ENCODE results near the gene SRSF3.

Gene SRSF3

GRCh38 chr6:36623547-36624459, 29.6 kb downstream of the SRSF3 start:
- TF ChIP-seq GATA3 (IDR thresholded peaks at IDR 0.05; ENCODE audit: low read depth, low read length) (no peak), GATA2 (IDR thresholded peaks at IDR 0.05; ENCODE audit: low read depth, low read length) (no peak)

- TF ChIP-seq GATA2 (IDR thresholded peaks at IDR 0.05; ENCODE audit: low read depth, low read length), result no peak
- no peak for TF ChIP-seq GATA3 (IDR thresholded peaks at IDR 0.05; ENCODE audit: low read depth, low read length)
Observed at GRCh38 chr6:36624461-36625157, 30.4 kb downstream of the SRSF3 start.

GRCh38 chr6:36625158-36625919, 31.2 kb downstream of the SRSF3 start:
- TF ChIP-seq GATA2 (IDR thresholded peaks at IDR 0.05; ENCODE audit: low read depth, low read length) (no peak), GATA3 (IDR thresholded peaks at IDR 0.05; ENCODE audit: low read depth, low read length) (no peak)

- TF ChIP-seq GATA2 (IDR thresholded peaks at IDR 0.05; ENCODE audit: low read depth, low read length) (no peak), GATA3 (IDR thresholded peaks at IDR 0.05; ENCODE audit: low read depth, low read length) (no peak)
Observed at GRCh38 chr6:36626636-36627035, 32.5 kb downstream of the SRSF3 start.

GRCh38 chr6:36627141-36627540, 33.0 kb downstream of the SRSF3 start:
- TF ChIP-seq GATA3 (IDR thresholded peaks at IDR 0.05; ENCODE audit: low read depth, low read length), result no peak
- no peak for TF ChIP-seq GATA2 (IDR thresholded peaks at IDR 0.05; ENCODE audit: low read depth, low read length)

GRCh38 chr6:36627801-36628246, 33.7 kb downstream of the SRSF3 start:
- TF ChIP-seq GATA3 (IDR thresholded peaks at IDR 0.05; ENCODE audit: low read depth, low read length) (no peak), GATA2 (IDR thresholded peaks at IDR 0.05; ENCODE audit: low read depth, low read length) (no peak)

GRCh38 chr6:36629784-36630183, 35.6 kb downstream of the SRSF3 start:
- TF ChIP-seq GATA3 (IDR thresholded peaks at IDR 0.05; ENCODE audit: low read depth, low read length) (no peak), GATA2 (IDR thresholded peaks at IDR 0.05; ENCODE audit: low read depth, low read length) (no peak)

- TF ChIP-seq GATA3 (IDR thresholded peaks at IDR 0.05; ENCODE audit: low read depth, low read length) (no peak), GATA2 (IDR thresholded peaks at IDR 0.05; ENCODE audit: low read depth, low read length) (no peak)
Observed at GRCh38 chr6:36631326-36632011, 37.3 kb downstream of the SRSF3 start.

GRCh38 chr6:36633370-36633769, 39.2 kb downstream of the SRSF3 start:
- TF ChIP-seq GATA3 (IDR thresholded peaks at IDR 0.05; ENCODE audit: low read depth, low read length) (no peak), GATA2 (IDR thresholded peaks at IDR 0.05; ENCODE audit: low read depth, low read length) (no peak)

GRCh38 chr6:36633915-36634314, 39.8 kb downstream of the SRSF3 start:
- TF ChIP-seq GATA3 (IDR thresholded peaks at IDR 0.05; ENCODE audit: low read depth, low read length) (no peak), GATA2 (IDR thresholded peaks at IDR 0.05; ENCODE audit: low read depth, low read length) (no peak)

- TF ChIP-seq GATA3 (IDR thresholded peaks at IDR 0.05; ENCODE audit: low read depth, low read length) (no peak), GATA2 (IDR thresholded peaks at IDR 0.05; ENCODE audit: low read depth, low read length) (no peak)
Observed at GRCh38 chr6:36634317-36635108, 40.4 kb downstream of the SRSF3 start.

GRCh38 chr6:36636283-36636682, 42.1 kb downstream of the SRSF3 start:
- TF ChIP-seq GATA2 (IDR thresholded peaks at IDR 0.05; ENCODE audit: low read depth, low read length), result no peak
- TF ChIP-seq GATA3 (IDR thresholded peaks at IDR 0.05; ENCODE audit: low read depth, low read length), result no peak

Measured in SH-SY5Y (cell line).